Measurements from ENCODE around the gene SAPCD1.

SAPCD1 gene

DNA sequence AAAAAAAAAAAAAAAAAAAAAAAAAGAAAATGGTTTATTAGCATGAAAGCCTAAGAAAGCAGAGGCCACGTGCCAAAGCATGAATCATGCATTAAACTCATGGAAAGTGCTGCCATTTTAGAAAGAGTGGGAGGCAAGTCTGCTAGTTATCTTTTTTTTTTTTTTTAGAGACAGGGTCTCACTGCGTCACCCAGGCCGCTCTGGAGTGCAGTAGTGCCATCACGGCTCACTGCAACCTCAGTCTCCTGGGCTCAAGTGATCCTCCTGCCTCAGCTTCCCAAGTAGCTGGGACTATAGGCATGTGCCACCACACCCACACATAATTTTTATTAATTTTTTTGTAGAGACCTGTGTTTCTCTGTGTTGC is 9.5 kb downstream of the SAPCD1 start:
- TF ChIP-seq, protein P1, sequence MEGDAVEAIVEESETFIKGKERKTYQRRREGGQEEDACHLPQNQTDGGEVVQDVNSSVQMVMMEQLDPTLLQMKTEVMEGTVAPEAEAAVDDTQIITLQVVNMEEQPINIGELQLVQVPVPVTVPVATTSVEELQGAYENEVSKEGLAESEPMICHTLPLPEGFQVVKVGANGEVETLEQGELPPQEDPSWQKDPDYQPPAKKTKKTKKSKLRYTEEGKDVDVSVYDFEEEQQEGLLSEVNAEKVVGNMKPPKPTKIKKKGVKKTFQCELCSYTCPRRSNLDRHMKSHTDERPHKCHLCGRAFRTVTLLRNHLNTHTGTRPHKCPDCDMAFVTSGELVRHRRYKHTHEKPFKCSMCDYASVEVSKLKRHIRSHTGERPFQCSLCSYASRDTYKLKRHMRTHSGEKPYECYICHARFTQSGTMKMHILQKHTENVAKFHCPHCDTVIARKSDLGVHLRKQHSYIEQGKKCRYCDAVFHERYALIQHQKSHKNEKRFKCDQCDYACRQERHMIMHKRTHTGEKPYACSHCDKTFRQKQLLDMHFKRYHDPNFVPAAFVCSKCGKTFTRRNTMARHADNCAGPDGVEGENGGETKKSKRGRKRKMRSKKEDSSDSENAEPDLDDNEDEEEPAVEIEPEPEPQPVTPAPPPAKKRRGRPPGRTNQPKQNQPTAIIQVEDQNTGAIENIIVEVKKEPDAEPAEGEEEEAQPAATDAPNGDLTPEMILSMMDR (conservative IDR thresholded peaks at IDR 0.05; ENCODE audit: low read depth, low read length) = no peak
- DNase-seq (ENCODE audit: low read depth) = no peak
- no peak overlapping the region for H3K4me3 ChIP-seq (ENCODE audit: low read depth, low read length)

DNA sequence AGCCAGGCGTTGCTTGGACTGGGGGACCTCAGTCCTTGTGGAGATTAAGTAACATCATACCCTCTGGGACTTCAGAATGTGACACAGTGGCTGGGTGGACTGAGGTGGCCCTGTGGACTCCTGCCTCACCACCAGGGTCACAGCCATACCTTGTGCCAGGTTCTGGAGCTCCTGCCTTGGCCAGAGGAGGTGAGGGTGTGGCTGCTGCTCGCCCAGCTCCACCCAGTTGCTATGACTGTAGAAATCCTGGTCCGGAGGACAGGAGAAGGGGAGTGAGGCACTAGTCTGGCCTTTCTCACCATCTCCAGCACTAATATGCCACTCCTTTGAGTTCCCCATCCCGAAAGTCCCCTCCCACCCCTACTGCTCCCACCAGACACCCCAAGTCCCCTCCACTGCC is 12.7 kb downstream of the SAPCD1 start:
- DNase-seq (ENCODE audit: low read depth) = no peak
- TF ChIP-seq, protein P1 (conservative IDR thresholded peaks at IDR 0.05; ENCODE audit: low read depth, low read length) = no peak
- no peak overlapping the region for H3K4me3 ChIP-seq (ENCODE audit: low read depth, low read length)

DNA sequence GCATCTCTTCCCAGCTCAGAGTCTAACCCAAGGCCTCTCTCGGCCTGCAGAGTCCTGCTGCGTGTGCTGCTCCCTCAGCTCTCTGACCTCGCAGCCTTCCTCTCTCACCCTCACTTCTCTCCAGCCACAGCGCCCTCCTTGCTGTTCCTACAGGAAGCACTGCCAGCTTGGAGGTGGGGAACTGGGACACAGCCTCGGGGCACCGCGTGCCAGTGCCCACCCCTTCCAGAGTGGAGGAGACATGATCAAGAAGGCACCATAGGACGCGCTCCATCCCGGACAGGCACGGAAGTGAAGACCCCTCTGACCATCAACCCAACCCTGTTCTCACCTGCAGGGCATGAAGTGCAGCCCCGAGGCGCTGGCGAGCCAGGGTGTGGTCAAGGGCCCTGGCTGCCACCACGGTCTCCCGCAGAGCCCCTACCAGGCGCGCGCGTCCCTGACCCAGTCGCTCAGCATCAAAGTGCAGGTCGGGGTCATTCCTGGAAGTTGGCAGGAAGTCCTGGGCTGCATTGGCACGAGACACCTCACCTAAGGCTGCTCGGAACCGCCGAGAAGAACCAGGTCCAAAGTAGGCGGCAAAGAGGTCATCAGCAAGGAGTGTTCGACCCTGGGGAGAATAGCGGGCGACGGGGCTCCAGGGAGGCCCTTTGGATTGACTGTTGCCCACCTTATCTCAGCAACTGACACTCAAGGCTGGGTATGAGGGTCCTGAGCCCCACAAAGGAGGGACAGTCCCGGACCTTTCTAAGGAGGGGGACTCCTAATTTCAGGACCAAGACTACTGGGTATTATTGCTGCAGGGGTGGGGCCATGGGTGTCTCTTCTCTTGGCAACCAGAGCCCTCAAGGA is 13.4 kb downstream of the SAPCD1 start:
- TF ChIP-seq, protein P1 (conservative IDR thresholded peaks at IDR 0.05; ENCODE audit: low read depth, low read length) = no peak
- H3K4me3 ChIP-seq (ENCODE audit: low read depth, low read length) = no peak overlapping the region
- no peak for DNase-seq (ENCODE audit: low read depth)

DNA sequence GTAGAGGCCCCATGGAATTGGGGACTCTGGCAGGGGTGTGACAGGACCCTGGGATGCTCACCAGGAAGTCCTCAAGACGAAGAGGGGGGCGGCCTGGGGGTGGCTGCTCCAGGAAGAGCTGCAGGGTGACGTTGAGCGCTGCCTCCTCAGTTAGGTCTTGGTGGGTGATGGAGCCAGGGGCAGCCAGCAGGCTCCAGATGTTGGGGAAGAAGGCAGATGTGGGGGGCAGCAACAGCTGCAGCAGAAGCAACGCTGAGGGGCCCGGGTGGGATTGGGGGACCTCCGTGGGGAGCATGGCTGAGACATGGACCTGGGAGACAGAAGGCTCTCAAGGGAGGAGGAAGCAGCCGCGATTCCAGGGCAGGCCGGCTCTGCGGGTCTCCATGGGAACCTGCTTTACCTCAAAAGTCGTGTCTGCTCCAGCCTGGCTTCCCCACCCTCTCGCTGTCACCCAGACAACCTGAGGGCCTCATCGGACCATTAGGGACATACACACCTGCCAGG is 14.1 kb downstream of the SAPCD1 start:
- DNase-seq (ENCODE audit: low read depth) = no peak
- TF ChIP-seq, protein P1 (conservative IDR thresholded peaks at IDR 0.05; ENCODE audit: low read depth, low read length) = no peak
- H3K4me3 ChIP-seq (ENCODE audit: low read depth, low read length) = no peak overlapping the region

DNA sequence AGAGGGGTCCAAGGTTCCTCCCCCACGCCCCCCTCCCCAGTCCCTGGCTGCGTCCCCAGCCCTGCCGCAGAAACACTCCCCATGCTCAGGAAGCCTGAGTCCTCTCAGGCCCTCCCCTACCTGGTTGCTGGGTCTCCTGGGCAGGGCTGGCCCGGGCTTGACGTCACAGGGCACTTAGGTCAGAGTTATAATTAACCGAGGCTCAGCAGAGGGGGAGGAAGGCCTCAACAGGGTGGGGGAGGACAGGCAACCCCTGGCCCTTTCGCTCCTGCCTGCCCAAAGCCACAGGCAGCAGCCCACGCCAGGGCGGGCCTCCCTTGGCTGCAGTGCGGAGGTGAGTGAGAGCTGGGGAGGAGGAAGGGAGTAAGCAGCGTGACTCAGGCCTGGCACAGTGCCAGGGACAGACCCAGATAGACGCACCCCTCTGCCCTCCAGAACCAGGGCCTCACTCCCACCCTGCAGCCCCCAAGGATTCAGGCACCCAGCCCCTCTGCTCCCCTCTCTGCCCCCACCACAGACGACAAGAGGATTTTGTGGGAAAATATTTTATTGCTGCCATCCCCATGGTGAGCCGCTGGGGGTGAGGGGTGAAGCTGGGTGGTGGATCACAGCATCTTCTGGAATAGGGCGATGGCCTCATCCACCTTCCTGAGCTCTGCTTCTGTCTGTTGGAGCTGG is 14.7 kb downstream of the SAPCD1 start, which contains the start of gene VWA7:
VWA7 (minus strand) TSS at position 340 of the 678 bp plus-strand sequence. CDS start 549 bp downstream, outside the sequence.
- TF ChIP-seq, protein P1 (conservative IDR thresholded peaks at IDR 0.05; ENCODE audit: low read depth, low read length) = no peak
- H3K4me3 ChIP-seq (ENCODE audit: low read depth, low read length) = no peak within 1 kb of the TSS
- DNase-seq (ENCODE audit: low read depth) = peak; percentile 73

DNA sequence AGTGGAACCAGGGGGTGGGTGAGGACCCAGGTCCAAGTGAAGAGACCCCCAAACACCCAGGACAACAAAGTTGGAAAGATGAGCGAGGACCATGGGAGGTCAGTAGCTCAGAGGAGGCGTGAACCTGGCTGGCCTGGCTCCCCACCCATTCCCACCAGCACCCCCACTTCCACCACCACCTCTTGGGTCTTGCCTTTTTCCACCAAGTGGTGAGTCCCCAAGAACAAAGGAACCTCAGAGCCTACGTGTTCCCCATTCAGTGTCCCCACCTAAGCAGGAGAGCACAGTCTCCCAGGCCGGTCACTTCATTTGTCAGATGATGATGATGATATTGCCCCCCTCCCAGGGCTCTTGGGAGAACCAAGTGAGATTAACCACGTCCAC is 15.2 kb downstream of the SAPCD1 start:
- no peak overlapping the region for H3K4me3 ChIP-seq (ENCODE audit: low read depth, low read length)
- DNase-seq (ENCODE audit: low read depth) = no peak
- TF ChIP-seq, protein P1 (conservative IDR thresholded peaks at IDR 0.05; ENCODE audit: low read depth, low read length) = no peak
